Stimulated activated CD8-positive, alpha-beta memory T cell treated with anti-CD3 and anti-CD28 coated beads, Interleukin-2, amount 100 ng/mL, for 48 hours (primary cell): ENCODE data around the gene ST6GALNAC3.

Experiments
- DNase-seq, 2 donors: peaks; one replicate each; pipeline ENCODE4 v3.0.0-alpha.2; 2020; ENCODE audit warnings: low read depth in 2 of 2

Gene ST6GALNAC3

DNA sequence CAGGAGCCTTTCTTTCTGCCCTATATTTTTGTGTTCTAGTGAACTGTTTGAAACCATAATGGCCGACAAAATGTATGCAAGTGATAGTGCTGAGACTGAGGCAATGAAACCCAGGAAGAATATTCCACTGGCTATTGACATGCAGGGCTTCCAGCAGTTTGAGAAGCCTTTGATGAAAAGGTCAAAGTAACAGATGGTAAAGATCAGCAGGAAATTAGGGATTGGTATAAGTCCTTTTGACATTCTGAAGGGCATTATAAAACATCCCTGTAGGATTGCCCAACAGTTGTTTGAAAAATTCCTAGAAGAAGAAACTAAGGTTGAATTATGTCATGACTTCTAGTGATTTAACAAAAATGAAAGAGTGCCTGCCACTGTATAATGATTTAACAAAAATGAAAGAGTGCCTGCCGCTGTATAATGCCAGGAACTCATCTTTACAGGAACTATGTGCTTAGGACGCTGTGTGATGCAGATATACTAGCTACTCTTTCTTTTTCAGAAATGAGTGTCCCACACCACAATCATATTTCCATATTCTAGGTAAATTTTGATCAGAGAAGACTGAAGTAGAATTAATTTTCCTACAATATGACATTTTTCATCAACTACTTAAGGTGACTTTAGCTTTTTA is 508.8 kb downstream of the ST6GALNAC3 start:
- no peak for DNase-seq

DNA sequence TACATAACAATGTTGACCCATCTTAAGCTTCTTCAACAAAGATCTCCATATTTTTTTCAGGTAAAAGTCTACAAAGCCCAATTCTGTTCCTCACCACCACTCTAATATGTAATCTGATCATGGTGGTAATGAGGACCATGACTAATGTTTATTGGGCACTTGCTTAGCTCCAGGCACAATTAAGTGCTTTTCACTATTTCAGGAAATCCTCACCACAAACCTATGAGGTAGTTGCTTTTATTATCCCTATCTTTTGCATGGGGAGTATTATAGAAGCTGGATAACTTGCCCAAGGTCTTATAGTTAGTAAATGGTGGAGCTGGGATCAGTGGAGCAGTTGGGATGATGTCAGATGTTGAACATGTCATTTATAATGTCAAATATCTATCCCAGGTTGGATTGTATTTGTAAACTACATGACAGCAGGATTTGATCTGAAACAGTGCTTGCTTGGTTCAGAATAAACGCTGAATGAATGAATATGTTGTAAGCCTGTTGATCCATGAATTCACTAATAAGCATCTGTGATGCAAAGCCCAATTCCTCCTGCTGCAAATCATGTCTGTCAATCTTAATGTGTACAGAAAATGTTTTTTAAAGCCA is 509.4 kb downstream of the ST6GALNAC3 start:
- DNase-seq, result no peak

GRCh38 chr1:76585980-76586674 is 511.6 kb downstream of the ST6GALNAC3 start:
- no peak for DNase-seq

DNA sequence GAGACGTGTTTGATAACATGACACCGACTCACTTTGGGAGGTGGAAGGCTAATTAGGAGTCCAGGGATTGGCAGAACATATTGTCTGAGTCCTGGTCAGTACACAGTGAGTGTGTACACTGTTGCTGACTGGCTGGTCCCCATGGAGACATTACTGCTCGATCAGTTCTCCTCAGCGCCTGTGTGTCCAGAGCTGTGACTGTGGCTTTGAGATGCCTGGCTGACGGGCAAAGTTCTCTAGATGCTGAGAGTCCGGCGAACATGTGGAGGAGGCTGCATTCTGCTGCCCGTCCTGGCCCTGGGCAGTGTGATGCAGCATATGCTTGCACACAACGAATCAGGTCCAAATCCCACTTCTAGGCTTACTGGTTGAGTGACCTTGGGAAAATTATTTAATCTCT is 512.7 kb downstream of the ST6GALNAC3 start:
- no peak for DNase-seq

DNA sequence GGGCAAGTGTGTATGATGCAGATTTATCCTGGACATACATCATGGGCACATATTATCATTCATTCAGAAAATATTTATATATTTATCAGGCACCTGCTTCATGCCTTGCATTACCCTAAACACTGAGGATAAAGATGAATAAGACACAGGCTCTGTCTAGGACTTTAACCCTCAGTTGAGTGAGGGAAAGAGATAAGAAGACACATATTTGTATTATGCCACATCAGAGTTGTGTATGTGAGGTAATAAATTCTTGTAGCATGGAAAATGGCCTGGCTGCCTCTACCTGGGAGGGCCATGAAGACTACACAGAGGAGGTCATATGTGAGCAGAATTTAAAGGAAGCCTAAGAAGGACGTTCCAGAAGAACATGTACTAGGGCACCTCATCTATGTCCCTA is 516.9 kb downstream of the ST6GALNAC3 start:
- DNase-seq, result no peak

DNA sequence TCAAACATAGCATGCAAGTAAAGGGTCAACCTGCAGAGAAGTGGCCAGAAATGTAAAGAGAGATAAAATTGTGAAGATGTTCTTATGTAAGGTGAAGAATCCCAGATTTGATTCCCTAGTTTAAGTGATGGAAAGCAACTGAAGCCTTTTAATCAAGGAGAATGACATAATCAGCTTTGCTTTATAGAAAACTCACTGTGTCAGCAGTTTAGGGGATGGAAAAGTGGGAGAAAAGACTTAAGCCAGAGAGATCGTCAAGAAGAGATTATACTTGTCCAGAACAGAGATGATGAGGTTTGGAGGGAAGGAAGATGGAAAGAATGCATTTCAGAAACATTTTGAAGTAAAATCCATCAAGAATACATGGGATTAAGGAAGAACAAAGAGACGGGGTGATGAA is 517.4 kb downstream of the ST6GALNAC3 start:
- no peak for DNase-seq

DNA sequence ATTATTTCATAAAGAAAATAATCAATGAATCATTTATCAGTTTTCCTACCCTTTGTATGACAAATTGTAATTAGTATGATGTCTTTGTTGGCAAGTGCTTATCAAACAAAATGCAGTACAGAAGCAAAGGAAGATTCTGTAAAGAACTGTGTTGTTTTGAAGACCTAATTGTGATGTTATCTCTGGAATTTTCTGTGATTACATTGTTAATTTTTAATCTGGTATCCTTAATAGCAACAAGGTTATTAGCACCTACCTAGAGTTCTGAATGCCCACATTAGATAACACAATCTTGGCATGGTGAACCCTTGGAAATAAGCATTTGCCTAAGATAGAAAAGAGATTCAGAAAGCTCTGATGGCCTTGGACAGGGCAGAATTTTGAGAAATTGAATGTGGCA is 518.6 kb downstream of the ST6GALNAC3 start:
- DNase-seq, result no peak

- no peak for DNase-seq
These were observed 519.1 kb downstream of the ST6GALNAC3 start for GRCh38 chr1:76593618-76594017.

DNA sequence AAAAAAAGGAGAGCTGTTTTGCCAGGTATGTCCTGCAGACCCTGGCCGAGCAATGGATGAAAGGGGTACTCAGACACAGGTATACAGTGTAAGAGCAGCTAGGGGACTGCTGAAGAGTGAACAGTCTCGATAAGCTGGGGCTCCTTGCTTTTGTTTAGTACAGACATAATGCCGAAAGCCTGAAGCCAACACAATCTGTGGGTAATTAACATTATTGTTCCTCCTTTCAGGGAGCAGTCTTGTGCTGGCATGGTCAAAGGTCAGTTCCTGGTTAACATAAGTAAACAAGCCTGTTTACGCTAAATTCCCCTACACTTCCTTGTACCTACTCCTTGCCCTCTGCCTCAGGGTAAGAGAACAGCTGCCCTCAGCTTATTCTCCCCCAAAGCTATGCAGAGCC is 520.5 kb downstream of the ST6GALNAC3 start:
- no peak for DNase-seq

DNA sequence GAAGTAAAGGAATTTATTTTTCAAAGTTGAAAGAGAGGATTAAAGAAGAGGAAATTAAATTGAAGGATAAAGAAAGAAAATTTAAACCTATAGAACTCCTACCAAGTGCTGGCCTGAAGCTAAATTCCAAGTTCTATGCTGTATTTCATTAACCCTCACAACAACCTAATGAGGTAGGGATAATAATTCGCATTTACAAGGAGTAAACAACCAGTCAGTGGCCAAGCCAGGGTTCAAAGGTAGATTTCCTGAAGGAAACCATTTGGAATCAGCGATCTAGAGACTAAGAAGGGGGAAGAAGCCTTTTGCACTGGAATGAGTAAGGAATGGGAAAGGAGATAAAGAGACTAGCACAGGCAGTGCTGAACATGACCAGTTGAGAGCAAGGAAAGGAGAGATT is 526.9 kb downstream of the ST6GALNAC3 start:
- DNase-seq, result no peak

GRCh38 chr1:76607717-76608116 is 533.2 kb downstream of the ST6GALNAC3 start:
- no peak for DNase-seq

DNA sequence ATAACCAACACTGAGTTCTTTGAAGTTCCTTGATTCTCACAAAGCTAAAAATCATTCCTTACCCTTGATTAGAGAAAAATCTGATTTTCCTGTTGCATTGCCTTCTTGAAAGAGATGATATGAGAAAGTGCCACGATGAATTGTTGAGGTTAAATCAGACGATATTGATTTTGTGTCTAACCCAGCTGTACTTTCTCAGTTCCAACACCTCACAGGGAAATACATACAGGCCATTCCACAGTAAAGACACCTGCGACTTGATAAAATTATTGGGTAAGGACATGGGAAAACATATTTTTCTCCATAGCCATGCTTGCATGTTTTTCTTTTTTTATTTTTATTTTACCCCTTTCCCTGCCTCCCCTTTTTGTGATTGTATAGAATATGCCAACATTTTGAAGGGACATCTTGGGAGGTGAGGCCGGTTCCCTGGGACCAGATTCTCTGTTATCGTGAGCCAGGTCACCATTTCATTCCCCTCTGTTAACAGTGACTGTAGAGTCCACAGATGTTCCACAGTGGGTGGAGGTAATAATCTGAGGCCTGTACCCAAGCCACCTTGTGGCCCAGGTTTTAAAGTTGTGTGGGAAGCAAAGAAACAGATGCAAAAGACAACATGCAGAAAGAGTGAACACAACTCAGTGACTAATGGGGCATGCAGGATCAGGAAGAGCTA is 537.4 kb downstream of the ST6GALNAC3 start:
- no peak for DNase-seq

DNA sequence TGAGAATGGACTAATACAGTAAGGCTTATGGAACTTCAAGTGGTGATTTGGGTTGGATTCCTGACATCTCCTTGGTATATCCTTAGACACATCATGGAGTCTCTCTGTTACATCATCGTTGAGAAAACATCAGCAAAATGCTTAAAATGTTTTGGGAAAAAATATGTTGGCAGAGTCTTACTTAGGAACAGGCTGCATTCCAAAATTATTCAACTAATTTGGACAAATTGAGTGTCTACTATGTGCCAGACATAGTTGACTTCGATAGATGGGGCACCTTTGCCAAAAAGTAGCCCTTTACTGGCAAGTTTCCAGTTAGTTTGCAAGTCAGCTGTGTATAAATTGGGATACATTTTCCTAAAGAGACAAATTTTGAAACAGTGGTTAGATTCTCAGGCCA is 539.3 kb downstream of the ST6GALNAC3 start:
- no peak for DNase-seq

DNA sequence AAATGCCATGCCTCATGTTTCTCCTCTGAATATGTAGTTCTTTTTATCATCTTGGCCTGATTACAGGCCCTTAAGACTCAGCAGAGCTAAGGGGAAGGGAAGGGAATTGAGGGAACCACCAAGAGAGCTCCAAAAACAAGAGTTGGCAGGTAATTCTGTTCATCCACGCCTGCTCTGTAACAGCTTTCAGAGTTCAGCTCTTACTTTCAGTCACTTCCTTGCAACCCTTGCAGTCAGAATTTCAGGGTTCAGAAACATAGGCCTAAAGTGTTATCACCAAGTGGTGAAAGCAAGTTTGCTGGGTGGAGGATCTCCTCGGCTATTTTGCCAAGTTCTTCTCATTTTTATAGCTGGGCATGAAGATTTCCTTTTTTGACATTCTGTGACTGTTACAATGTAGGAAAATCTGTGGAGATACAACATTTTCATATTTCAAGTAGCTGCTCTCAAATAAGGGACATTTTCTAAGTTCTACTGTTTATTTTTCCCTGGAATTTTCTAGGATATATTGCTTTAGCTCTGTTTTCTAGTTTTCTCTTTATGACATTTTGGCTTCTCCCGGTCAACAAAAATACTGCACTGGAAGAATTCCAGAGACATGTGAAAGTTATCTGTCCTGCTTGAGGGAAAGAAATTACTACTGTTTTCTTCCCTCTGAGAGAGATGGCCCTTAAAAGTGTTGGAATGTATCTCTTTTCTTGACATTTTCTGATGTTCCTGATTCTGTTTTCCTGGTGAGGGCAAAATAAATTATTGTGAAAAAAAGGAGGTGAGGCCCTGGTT is 540.9 kb downstream of the ST6GALNAC3 start:
- DNase-seq, result no peak

DNA sequence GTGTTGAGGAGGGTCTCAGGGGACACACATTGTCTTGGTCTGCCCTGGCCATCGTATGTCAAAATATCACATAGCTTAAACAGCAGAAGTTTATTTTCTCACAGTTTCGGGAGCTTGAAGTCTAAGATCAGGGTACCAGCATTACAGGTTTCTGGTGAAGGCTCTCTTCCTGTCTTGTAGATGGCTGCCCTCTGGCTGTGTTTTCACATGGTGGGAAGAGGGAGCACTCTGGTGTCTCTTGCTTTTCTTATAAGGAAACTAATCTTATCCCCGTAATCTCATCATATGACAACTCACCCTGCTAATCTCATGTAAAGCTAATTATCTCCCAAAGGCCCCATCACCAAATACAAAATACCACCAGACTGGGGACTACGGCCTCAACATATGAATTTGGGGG is 545.8 kb downstream of the ST6GALNAC3 start:
- DNase-seq, result no peak

GRCh38 chr1:76622774-76623528 is 548.4 kb downstream of the ST6GALNAC3 start:
- DNase-seq, result no peak

GRCh38 chr1:76625886-76626678 is 551.5 kb downstream of the ST6GALNAC3 start:
- DNase-seq, result no peak

- no peak for DNase-seq
These were observed 553.0 kb downstream of the ST6GALNAC3 start for GRCh38 chr1:76627498-76627897.

DNA sequence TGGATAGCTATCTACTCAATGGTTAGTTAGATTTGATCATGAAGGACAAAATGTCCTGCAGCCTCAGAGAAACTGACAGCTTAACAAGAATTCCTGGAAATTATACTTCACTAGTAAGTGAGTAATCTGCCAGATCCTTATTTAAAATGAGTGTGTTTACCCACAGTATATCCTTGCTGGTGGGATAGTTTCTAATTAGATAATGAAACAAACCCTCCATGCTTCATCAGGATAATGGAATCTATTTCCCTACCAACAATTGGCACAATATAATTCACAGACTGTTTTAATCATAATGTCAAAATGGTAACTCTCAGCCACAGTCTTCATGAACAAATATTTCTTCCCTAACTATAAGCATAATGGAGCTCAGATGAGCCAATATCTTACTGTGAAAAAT is 553.4 kb downstream of the ST6GALNAC3 start:
- DNase-seq, result no peak

- no peak for DNase-seq
These were observed 557.6 kb downstream of the ST6GALNAC3 start for GRCh38 chr1:76632136-76632535.
